ENCODE results near the gene SMG1. TPM values are rescaled to one million over a fixed set of nuclear protein-coding genes. Genes with fewer than 3 reads are reported as not detected.

Gene SMG1
- total and polyA plus RNA-seq, 2 of the 13 experiments (the other 11 are each of a cell fraction or from before 2014, with no cell fraction given): 48.7 to 53.7 TPM

DNA sequence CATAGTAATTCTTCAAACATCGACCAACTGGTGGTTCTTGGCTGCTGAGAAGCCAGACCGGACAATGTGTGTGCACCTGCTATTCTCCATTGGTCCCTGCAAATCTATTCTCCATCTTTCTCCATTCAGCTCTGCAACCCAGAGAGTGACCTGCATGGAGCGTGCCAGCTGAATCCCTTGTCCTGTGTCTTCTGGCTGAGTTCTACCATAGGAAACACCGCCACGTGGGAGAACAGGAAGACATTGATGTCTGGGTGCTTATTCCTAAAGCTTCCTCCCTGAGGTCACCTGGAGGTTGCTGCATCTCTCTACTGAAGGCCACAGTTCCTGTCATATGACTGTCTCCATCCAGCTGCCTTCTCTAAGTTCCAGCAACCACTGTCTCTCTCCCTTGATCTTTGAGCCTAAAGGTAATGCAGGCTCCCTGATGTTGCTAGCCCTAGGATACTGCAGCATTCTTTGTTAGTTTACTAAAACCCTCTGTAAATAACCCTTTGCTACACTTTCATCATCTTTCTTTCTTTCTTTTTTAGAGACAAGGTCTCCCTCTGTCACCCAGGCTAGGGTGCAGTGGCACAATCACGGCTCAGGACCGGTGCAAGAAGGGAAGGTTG is 10.6 kb upstream of the SMG1 start (continued):
- TF ChIP-seq FOXK1 (CRISPR knock-in tag; IDR thresholded peaks at IDR 0.05; ENCODE audit: borderline replicate concordance, low read depth): peak; percentile 95
- TF ChIP-seq NCOA5 (CRISPR knock-in tag; IDR thresholded peaks at IDR 0.05): no peak
- TF ChIP-seq SMC3 (IDR thresholded peaks at IDR 0.05; ENCODE audit: low read length): peak; percentile 40
- TF ChIP-seq SIX4 (CRISPR knock-in tag; IDR thresholded peaks at IDR 0.05): no peak
- TF ChIP-seq ZNF674 (CRISPR knock-in tag; IDR thresholded peaks at IDR 0.05; ENCODE audit: low read depth): no peak
- TF ChIP-seq, protein P1, sequence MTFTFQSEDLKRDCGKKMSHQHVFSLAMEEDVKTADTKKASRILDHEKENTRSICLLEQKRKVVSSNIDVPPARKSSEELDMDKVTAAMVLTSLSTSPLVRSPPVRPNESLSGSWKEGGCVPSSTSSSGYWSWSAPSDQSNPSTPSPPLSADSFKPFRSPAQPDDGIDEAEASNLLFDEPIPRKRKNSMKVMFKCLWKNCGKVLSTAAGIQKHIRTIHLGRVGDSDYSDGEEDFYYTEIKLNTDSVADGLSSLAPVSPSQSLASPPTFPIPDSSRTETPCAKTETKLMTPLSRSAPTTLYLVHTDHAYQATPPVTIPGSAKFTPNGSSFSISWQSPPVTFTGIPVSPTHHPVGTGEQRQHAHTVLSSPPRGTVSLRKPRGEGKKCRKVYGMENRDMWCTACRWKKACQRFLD (CRISPR knock-in tag; IDR thresholded peaks at IDR 0.05; ENCODE audit: borderline replicate concordance): no peak
- TF ChIP-seq ZNF343 (CRISPR knock-in tag; IDR thresholded peaks at IDR 0.05): no peak
- TF ChIP-seq PPARG (CRISPR knock-in tag; conservative IDR thresholded peaks at IDR 0.05): peak; percentile 99
- peak; percentile 93 for TF ChIP-seq ZNF878 (CRISPR knock-in tag; IDR thresholded peaks at IDR 0.05)
- peak; percentile 88 for TF ChIP-seq SOX5 (CRISPR knock-in tag; IDR thresholded peaks at IDR 0.05; ENCODE audit: borderline replicate concordance)
- peak; percentile 70; the same call in 1 of the 2 replicates for TF ChIP-seq ZNF24 (IDR thresholded peaks at IDR 0.05)
- TF ChIP-seq, protein P2, sequence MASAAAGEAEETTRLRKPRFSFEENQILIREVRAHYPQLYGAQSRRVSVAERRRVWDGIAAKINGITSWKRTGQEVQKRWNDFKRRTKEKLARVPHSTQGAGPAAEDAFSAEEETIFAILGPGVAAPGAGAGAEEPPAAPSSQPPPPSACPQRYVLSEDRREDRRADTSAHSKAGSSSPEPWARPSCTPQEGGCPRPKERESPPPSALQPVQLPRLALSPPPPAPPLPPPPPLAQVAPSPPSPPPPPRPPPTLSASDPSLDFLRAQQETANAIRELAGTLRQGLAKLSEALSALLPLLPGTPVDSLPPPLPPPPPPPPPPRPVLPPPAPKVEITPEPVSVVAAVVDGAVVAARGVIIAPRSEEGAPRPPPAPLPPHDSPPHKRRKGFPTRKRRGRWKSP (CRISPR knock-in tag; IDR thresholded peaks at IDR 0.05): peak; percentile 63; the same call in 1 of the 2 replicates
- TF ChIP-seq ERF (CRISPR knock-in tag; IDR thresholded peaks at IDR 0.05): peak; percentile 91; the same call in 1 of the 2 replicates
- peak; percentile 68 for TF ChIP-seq GABPB1 (CRISPR knock-in tag; IDR thresholded peaks at IDR 0.05)
- TF ChIP-seq, protein P3, sequence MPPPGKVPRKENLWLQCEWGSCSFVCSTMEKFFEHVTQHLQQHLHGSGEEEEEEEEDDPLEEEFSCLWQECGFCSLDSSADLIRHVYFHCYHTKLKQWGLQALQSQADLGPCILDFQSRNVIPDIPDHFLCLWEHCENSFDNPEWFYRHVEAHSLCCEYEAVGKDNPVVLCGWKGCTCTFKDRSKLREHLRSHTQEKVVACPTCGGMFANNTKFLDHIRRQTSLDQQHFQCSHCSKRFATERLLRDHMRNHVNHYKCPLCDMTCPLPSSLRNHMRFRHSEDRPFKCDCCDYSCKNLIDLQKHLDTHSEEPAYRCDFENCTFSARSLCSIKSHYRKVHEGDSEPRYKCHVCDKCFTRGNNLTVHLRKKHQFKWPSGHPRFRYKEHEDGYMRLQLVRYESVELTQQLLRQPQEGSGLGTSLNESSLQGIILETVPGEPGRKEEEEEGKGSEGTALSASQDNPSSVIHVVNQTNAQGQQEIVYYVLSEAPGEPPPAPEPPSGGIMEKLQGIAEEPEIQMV (CRISPR knock-in tag; IDR thresholded peaks at IDR 0.05; ENCODE audit: low read depth): no peak
- TF ChIP-seq, protein P4, sequence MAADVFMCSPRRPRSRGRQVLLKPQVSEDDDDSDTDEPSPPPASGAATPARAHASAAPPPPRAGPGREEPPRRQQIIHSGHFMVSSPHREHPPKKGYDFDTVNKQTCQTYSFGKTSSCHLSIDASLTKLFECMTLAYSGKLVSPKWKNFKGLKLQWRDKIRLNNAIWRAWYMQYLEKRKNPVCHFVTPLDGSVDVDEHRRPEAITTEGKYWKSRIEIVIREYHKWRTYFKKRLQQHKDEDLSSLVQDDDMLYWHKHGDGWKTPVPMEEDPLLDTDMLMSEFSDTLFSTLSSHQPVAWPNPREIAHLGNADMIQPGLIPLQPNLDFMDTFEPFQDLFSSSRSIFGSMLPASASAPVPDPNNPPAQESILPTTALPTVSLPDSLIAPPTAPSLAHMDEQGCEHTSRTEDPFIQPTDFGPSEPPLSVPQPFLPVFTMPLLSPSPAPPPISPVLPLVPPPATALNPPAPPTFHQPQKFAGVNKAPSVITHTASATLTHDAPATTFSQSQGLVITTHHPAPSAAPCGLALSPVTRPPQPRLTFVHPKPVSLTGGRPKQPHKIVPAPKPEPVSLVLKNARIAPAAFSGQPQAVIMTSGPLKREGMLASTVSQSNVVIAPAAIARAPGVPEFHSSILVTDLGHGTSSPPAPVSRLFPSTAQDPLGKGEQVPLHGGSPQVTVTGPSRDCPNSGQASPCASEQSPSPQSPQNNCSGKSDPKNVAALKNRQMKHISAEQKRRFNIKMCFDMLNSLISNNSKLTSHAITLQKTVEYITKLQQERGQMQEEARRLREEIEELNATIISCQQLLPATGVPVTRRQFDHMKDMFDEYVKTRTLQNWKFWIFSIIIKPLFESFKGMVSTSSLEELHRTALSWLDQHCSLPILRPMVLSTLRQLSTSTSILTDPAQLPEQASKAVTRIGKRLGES (CRISPR knock-in tag; IDR thresholded peaks at IDR 0.05; ENCODE audit: borderline replicate concordance): no peak
- no peak for TF ChIP-seq FOXM1 (CRISPR knock-in tag; IDR thresholded peaks at IDR 0.05)
- TF ChIP-seq, protein P5, sequence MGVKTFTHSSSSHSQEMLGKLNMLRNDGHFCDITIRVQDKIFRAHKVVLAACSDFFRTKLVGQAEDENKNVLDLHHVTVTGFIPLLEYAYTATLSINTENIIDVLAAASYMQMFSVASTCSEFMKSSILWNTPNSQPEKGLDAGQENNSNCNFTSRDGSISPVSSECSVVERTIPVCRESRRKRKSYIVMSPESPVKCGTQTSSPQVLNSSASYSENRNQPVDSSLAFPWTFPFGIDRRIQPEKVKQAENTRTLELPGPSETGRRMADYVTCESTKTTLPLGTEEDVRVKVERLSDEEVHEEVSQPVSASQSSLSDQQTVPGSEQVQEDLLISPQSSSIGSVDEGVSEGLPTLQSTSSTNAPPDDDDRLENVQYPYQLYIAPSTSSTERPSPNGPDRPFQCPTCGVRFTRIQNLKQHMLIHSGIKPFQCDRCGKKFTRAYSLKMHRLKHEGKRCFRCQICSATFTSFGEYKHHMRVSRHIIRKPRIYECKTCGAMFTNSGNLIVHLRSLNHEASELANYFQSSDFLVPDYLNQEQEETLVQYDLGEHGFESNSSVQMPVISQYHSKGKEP (CRISPR knock-in tag; IDR thresholded peaks at IDR 0.05): no peak
- TF ChIP-seq ZZZ3 (CRISPR knock-in tag; IDR thresholded peaks at IDR 0.05; ENCODE audit: borderline replicate concordance): no peak
- no peak for TF ChIP-seq AGO2 (optimal IDR thresholded peaks at IDR 0.05; ENCODE audit: low read depth, low read length)
- TF ChIP-seq CHD4 (IDR thresholded peaks at IDR 0.05; ENCODE audit: borderline replicate concordance, low read length): no peak
